Mucosa of rectum (tissue), 2 donors: ENCODE results near the gene RPL28.

Experiments
- H3K27ac ChIP-seq, 2 donors: one replicate each; pipeline ENCODE4 v1.7.0; 2013; ENCODE audit warnings: inconsistent platforms in 2 of 2, low read depth in 2 of 2, low read length in 2 of 2
- H3K27me3 ChIP-seq, 2 donors: one replicate each; pipeline ENCODE4 v1.7.0; 2013; ENCODE audit warnings: low read length in 2 of 2; ENCODE audit not compliant: control insufficient read depth in 2 of 2, insufficient read depth in 2 of 2
- H3K36me3 ChIP-seq, 2 donors: one replicate each; pipeline ENCODE4 v1.7.0; 2013; ENCODE audit warnings: low read length in 2 of 2; ENCODE audit not compliant: control insufficient read depth in 2 of 2, insufficient read depth in 2 of 2
- H3K4me1 ChIP-seq, 2 donors: one replicate each; pipeline ENCODE4 v1.7.0; 2013; ENCODE audit warnings: low read length in 2 of 2, mild to moderate bottlenecking in 1 of 2; ENCODE audit not compliant: control insufficient read depth in 2 of 2, insufficient read depth in 2 of 2
- H3K4me3 ChIP-seq, 2 donors: one replicate each; pipeline ENCODE4 v1.7.0; 2013; ENCODE audit warnings: low read length in 2 of 2
- H3K9ac ChIP-seq, 2 donors: one replicate each; pipeline ENCODE4 v1.7.0; 2013; ENCODE audit warnings: low read length in 2 of 2, low read depth in 1 of 2, mild to moderate bottlenecking in 1 of 2
- H3K9me3 ChIP-seq, 2 donors: one replicate each; pipeline ENCODE4 v1.7.0; 2013; ENCODE audit warnings: low read length in 2 of 2; ENCODE audit not compliant: control insufficient read depth in 2 of 2
- donor health status: healthy.
- donor health status: Normal muscosa, but diverticular disease.

The RPL28 gene

GRCh38 chr19:55362990-55363716 is 22.6 kb upstream of the RPL28 start, which contains the start of gene GARIN5B:
Gene GARIN5B, minus strand, starts transcription at chr19:55363260. Its CDS starts 194 bp downstream, at chr19:55363066.
- Histone ChIP-seq H3K9ac (no peak within 1 kb of the TSS), H3K4me3 (no peak within 1 kb of the TSS), H3K4me1 (no peaks in the 10 kb centered on the region), H3K27ac (no peak within 1 kb of the TSS), H3K27me3 (peaks cover 4% of the 10 kb centered on the region in 2 donors), H3K36me3 (no peaks in the 10 kb centered on the region), H3K9me3 (no peaks in the 10 kb centered on the region)

- H3K9ac ChIP-seq, result no peak overlapping the region
- no peak overlapping the region for H3K4me3 ChIP-seq
- peaks cover 14 to 20% of the 10 kb centered on the region in 2 donors for H3K27me3 ChIP-seq
- H3K36me3 ChIP-seq, result no peaks in the 10 kb centered on the region
- H3K27ac ChIP-seq, result no peak overlapping the region
- H3K9me3 ChIP-seq, result no peaks in the 10 kb centered on the region
- H3K4me1 ChIP-seq, result no peaks in the 10 kb centered on the region
Observed at GRCh38 chr19:55365245-55365644, 20.5 kb upstream of the RPL28 start.

GRCh38 chr19:55365964-55366363 is 19.8 kb upstream of the RPL28 start:
- Histone ChIP-seq H3K9ac (no peak overlapping the region), H3K9me3 (no peaks in the 10 kb centered on the region), H3K4me1 (no peaks in the 10 kb centered on the region), H3K36me3 (no peaks in the 10 kb centered on the region), H3K27me3 (peaks cover 18 to 25% of the 10 kb centered on the region in 2 donors), H3K4me3 (no peak overlapping the region), H3K27ac (no peak overlapping the region)

GRCh38 chr19:55366790-55367189 is 18.9 kb upstream of the RPL28 start:
- no peaks in the 10 kb centered on the region for H3K36me3 ChIP-seq
- peaks cover 21 to 28% of the 10 kb centered on the region in 2 donors for H3K27me3 ChIP-seq
- H3K4me1 ChIP-seq, result no peaks in the 10 kb centered on the region
- no peak overlapping the region for H3K9ac ChIP-seq
- no peaks in the 10 kb centered on the region for H3K9me3 ChIP-seq
- no peak overlapping the region for H3K4me3 ChIP-seq
- H3K27ac ChIP-seq, result no peak overlapping the region

- Histone ChIP-seq H3K4me3 (no peak overlapping the region), H3K9ac (no peak overlapping the region), H3K9me3 (no peaks in the 10 kb centered on the region)
Observed at GRCh38 chr19:55368106-55368505, 17.6 kb upstream of the RPL28 start.

GRCh38 chr19:55368701-55369563 is 16.8 kb upstream of the RPL28 start:
- H3K9ac ChIP-seq, result no peak overlapping the region
- no peak overlapping the region for H3K4me3 ChIP-seq
- H3K9me3 ChIP-seq, result no peaks in the 10 kb centered on the region
- H3K27me3 ChIP-seq, result peaks cover 30 to 37% of the 10 kb centered on the region in 2 donors
- H3K36me3 ChIP-seq, result no peaks in the 10 kb centered on the region
- no peak overlapping the region for H3K27ac ChIP-seq
- no peaks in the 10 kb centered on the region for H3K4me1 ChIP-seq

More at GRCh38 chr19:55368106-55368505, 17.6 kb upstream of the RPL28 start:
- peaks cover 30 to 37% of the 10 kb centered on the region in 2 donors for H3K27me3 ChIP-seq
- no peak overlapping the region for H3K27ac ChIP-seq
- H3K36me3 ChIP-seq, result no peaks in the 10 kb centered on the region
- H3K4me1 ChIP-seq, result no peaks in the 10 kb centered on the region

GRCh38 chr19:55369653-55370304 is 16.0 kb upstream of the RPL28 start:
- Histone ChIP-seq H3K4me3 (peak overlapping the region in 1 of 2 donors; percentile 20), H3K36me3 (no peaks in the 10 kb centered on the region), H3K9me3 (no peaks in the 10 kb centered on the region), H3K4me1 (no peaks in the 10 kb centered on the region), H3K27me3 (peaks cover 30 to 37% of the 10 kb centered on the region in 2 donors), H3K9ac (peak overlapping the region in 1 of 2 donors; percentile 17), H3K27ac (no peak overlapping the region)

GRCh38 chr19:55370305-55370988 is 15.3 kb upstream of the RPL28 start, which contains the start of gene IL11:
Gene IL11, minus strand, starts transcription at chr19:55370463. Its CDS starts 153 bp downstream, at chr19:55370310.
- Histone ChIP-seq H3K27ac (no peak within 1 kb of the TSS), H3K36me3 (no peaks in the 10 kb centered on the region), H3K9me3 (no peaks in the 10 kb centered on the region), H3K4me1 (no peaks in the 10 kb centered on the region), H3K9ac (peak within 1 kb of the TSS in 1 of 2 donors; percentile 17), H3K27me3 (peaks cover 30 to 37% of the 10 kb centered on the region in 2 donors), H3K4me3 (peak within 1 kb of the TSS in 1 of 2 donors; percentile 20)

GRCh38 chr19:55372316-55373081 is 13.2 kb upstream of the RPL28 start:
- Histone ChIP-seq H3K9me3 (no peaks in the 10 kb centered on the region), H3K4me1 (no peaks in the 10 kb centered on the region), H3K27me3 (peaks cover 30 to 37% of the 10 kb centered on the region in 2 donors), H3K9ac (no peak overlapping the region), H3K36me3 (no peaks in the 10 kb centered on the region), H3K4me3 (no peak overlapping the region), H3K27ac (no peak overlapping the region)
